RPMI7951 (cell line): ENCODE data around the gene SEMA4C. TPM values are rescaled to one million over a fixed set of nuclear protein-coding genes. Genes with fewer than 3 reads are reported as not detected.
"Not testable (repeated sequence)": the region's sequence is repeated elsewhere in the genome, so short reads cannot be mapped to it uniquely, and the experiment has no call there.

Experiments
- DNase-seq: peaks from one replicate; pipeline ENCODE4 v3.0.0-alpha.2; 2012; ENCODE audit warnings: low read depth
- total RNA-seq: library from RNA; depleted of rRNA; stranded (reverse); fragments of >200 nt; shearing (Covaris generic); gene quantifications from 2 replicates; pipeline ENCODE4 v1.2.3, GENCODE V29; 2014

The SEMA4C gene
- total RNA-seq, 1 experiment from 2014 or later, result 30.3 TPM

DNA sequence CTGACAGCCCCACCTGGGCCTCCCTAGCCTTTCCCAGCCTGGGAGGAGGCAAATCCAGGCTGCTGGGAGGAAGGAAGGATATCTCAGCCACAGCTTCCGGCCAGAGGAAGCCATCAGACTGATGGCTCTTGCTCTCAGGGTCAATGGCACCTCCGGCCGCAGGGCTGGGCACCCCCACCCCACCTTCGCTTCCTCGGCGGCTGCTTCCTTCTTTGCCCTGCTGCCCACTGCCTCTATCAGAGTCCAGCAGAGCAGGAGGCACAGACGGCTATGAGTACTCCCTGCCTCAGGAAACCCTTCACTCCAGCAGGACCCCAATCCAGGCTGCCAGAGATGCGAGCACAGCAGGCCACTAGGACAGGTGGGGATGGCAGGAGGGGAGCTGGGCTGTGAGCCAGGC lies 3.3 kb downstream of the SEMA4C start:
- DNase-seq, result peak; percentile 42

GRCh38 chr2:96866149-96866548 lies 3.7 kb downstream of the SEMA4C start:
- DNase-seq, result no peak

GRCh38 chr2:96865654-96866053 lies 4.2 kb downstream of the SEMA4C start:
- no peak for DNase-seq

GRCh38 chr2:96864343-96865091 lies 5.4 kb downstream of the SEMA4C start:
- no peak for DNase-seq

DNA sequence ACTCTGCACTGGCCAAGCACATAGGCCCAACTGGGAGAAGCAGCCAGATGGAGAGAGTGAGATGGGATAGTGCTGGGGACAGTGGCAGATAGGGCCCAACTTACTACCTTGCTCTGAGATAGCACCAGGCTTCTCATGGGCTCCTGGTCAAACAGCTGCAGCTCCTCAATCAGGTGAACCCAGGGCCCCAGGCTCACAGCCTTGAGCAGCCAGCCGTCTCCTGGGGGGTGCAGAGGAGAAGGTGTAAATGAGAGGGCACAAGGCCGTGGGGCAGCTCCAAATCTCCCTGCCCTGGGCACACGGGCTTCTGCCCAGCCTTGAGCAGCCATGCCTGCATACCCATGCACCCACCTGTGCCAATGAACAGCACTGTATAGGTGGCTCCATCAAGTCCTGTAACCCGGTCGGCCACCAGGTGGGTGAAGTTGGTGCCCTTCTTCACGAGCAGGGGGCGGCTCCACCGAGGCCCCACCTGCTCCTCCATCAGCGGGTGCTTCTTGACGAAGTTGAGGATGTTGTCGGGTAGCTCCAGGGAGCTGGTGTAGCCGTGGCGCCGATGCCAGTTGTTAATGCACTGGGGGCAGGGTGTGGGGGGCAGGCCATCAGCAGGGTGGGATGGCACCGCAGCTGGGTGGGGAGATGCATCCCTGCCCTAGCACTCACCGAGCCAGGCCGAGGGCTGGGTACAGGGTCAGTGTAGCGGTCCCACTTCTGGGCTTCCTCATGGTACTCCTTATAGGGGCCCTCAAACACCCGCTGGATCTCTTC lies 6.1 kb downstream of the SEMA4C start:
- DNase-seq, result no peak

GRCh38 chr2:96863056-96863455 lies 6.8 kb downstream of the SEMA4C start:
- DNase-seq, result not testable (repeated sequence)

DNA sequence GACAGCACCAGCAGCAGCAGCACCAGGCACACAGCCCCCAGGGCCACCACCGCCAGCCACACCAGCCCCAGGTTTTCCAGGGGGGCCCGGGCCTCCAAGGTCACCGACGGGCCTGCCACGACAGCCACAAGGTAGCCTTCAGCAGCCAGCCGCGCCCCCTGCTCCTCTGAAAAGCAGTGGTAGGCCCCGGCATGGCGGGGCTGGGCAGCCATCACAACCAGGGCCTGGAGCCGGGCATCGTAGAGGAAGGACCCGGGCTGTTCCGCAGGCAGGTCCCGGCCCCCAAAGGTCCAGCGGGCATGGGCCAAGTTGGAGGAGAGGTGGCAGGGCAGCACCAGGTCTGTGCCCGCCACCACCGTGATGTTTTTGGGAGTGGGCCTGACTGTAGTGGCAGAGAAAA lies 8.8 kb downstream of the SEMA4C start:
- DNase-seq, result no peak

- peak; percentile 28 for DNase-seq
These were observed 9.5 kb downstream of the SEMA4C start for GRCh38 chr2:96860065-96861029.

DNA sequence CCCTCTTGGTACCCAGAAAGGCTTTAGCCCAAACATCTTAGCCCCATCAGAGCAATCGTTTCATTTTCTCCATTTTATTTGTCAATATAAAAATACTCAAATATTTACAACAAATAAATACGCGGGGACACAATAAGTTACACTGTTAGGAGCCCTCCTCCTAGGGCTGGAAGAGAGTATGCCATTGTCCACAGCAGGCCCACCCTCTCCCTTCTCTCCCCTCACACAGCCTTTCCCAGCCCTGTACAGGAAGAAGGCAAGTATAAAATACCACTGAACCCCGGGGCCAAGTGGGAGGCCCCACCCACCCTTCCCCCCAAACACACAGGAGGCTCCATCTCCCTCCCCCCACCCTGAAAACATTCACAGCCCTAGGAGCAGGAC lies 10.2 kb downstream of the SEMA4C start:
- no peak for DNase-seq

- DNase-seq, result peak; percentile 32
These were observed 10.7 kb downstream of the SEMA4C start for GRCh38 chr2:96859099-96859649.

DNA sequence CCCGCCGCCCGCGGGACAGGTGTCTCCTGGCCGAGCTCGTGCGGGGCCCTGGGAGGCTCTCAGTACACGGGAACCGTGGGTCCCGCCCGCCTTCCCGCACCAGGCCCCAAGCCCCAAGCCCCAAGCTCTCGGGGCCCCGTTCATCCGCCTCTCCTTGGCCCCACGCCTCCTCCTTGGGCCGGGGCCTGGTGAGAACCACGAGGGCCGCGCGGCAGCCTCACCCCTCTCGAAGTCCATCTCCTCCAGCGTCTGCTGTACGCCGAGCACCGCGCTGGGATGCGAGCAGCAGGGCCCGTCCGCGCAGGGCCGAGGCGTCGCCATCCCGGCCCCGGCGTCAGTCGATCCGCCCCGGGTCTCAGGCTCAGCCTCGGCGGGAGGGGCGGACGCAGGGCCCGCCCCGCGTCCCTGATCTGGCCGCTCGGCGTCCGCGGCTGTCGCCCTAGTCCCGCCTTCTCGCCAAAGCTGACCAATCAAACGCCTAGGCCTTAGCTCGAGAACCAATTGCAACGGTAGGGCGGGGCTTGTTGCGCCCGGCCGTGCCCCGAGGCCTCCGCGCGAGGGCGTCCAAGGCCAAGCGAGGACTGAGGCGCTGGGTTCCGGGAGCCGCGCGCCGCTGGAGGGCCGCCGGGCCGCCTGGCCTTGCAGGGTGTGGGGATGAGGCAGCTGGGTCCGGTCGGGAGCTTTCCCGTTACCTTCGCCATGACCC lies 12.1 kb downstream of the SEMA4C start, which contains the start of gene ANKRD39:
Gene ANKRD39, minus strand, starts transcription at position 350 of the 706 bp plus-strand sequence. Its CDS starts 29 bp downstream, at position 321.
- peak; percentile 96 for DNase-seq

DNA sequence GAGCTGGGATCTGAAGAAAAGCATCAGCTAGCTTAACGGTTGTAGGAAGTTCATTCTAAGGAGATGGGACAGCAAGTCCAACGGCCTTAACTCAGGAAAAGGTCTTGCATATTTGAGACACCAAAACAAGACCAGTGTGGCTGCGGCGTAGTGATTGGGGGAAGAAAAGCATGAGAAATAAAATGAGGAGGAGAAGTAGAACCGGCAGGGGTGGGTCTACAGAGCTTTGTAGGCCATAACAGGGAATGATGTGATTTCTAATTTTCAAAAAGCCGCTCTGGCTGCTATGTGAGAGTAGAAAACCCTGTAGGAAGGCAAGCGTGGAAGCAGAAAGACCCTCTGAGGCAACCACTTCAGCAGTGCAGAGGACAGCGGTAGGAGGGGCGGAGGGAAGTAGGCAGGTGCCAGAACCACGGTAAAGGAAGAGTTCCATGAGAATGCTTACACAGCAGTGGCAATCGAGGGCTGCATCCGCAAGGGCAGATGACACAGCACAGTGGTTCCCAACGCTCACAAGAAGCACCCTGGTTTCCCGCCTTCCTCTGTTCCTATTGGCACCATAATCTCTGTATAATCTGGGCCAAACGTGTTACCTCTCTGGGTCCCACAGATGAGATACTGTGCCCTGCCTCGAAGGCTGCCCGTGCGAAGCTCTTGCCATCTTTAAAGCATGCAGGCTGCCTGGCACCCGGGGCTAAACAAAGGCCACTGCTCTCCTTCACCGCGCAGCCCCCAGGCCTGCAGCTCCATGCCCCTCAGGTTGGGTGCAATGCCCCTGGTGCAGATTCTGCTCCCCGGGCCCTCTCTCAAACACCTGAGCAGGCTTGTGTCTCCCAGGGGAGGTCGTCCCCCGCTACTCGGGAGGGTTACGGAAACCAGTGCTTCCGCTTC lies 12.9 kb downstream of the SEMA4C start:
- peak; percentile 49 for DNase-seq

DNA sequence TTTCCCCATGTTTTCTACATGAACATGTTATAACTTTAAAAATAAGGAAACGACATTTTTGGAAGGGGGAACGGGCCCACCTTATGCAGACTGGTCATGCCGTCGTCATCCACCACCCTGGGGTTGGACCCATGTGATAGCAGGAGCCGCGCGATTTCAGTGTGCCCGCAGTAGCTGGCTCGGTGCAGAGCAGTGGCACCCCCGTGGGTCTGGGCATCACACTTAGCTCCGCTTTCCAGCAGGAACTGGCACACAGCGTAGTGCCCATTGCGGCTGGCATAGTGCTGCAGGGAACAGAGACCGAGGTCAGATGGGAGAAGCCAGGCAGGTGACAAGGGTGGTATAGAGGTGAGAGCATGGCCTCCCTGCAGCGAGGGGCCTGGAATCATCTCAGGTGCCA lies 16.6 kb downstream of the SEMA4C start:
- DNase-seq, result no peak

DNA sequence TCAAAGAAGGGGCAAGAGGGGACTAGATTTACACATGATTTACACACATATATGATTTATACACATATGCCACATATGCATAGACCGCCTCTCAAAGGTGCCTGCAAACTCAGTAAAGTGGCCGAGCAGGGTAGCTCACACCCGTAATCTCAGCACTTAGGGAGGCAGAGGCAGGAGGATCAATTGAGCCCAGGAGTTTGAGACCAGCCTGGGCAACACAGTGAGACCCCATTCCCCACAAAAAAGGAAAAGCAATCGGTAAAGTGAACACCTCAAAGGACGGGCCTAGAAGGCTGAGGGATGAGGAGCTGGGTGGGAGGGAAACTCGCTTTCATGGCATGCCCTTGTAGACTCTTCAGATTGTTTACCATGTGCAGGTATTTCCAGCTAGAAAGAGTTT lies 17.2 kb downstream of the SEMA4C start:
- no peak for DNase-seq

DNA sequence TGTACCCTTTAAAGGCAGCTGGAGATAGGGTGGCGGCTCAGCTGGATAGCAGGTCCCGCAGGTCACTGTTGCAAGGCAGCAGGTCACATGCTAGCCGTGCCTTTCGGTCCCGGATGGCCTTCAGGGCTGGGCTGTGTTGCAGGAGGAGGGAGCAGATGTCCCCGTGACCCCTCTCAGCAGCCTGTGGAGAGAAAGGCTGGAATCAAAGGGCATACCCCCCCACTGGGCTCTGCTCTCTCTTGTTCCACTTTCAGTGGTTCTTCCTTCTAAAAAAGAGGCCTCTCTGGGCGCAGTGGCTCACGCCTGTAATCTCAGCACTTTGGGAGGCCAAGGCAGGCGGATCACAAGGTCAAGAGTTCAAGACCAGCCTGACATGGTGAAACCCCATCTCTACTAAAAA lies 21.6 kb downstream of the SEMA4C start:
- no peak for DNase-seq

- no peak for DNase-seq
These were observed 22.3 kb downstream of the SEMA4C start for GRCh38 chr2:96847586-96847985.

DNA sequence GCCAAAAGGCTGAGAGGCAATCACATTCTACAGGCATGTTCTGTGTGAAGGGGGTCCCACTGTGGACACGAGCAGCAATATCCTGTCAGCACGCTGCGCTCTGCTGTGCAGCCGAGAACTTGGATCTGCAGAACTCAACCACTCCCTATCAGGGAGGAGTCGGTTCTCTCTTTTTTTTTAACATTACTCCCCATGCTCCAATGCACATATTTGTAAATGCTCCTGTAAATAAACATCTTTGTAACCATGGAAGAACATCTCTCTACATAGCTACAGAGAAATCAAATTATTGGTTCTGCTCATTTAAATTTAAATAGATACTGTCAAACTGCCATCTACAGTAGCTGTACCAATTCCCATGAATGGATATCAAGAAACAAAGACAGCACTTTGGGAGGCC lies 23.1 kb downstream of the SEMA4C start:
- DNase-seq, result no peak

GRCh38 chr2:96844405-96844808 lies 25.5 kb downstream of the SEMA4C start:
- DNase-seq, result no peak

DNA sequence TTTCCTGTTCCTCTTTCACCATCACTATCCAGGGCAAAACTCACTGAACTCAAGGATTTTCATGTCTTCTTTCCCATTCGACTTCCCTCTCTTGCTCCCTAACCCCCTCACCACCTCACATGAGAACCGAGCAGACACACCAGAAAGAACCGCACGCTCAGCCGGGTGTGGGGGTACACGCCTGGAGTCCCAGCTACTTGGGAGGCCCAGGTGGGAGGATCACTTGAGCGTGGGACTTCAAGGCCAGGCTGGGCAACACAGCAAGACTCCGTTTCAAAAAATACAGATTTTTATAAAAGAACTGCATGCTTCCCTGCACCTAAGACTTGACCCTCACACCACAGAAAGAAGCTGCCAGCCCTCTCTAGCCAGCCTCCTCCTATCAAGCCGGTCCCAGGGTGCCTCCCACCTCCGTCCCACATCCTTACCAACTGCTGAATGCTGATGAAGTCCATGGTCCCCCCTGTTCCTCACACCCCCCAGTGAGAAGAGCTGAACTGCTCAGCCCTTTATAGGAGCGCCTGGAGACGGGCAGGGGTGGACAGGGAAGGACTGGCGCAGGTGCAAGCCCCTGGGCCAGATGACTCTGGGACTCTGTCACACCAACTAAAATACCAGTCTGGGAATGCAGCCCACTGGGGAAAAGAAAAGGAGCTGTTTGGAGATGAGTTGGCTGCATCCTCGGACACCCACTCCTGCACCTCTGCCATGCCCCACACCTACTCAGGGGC lies 26.2 kb downstream of the SEMA4C start, which contains the start of gene ANKRD23:
Gene ANKRD23, minus strand, starts transcription at position 484 of the 731 bp plus-strand sequence. Its CDS starts 29 bp downstream, at position 455.
- no peak for DNase-seq
